ENCODE measurements around the gene LBHD1.

GRCh38 chr11:62669420-62670161, 2.5 kb downstream of the LBHD1 start:
- TF ChIP-seq CTCF (IDR thresholded peaks at IDR 0.05) = no peak
- TF ChIP-seq POLR2A (IDR thresholded peaks at IDR 0.05) = no peak
